Small intestine (tissue), 7 donors: Measurements from ENCODE around the gene ANKS1B. TPM values are rescaled to one million over a fixed set of nuclear protein-coding genes. Genes with fewer than 3 reads are reported as not detected.

Experiments used
- DNase-seq, 2 donors: peaks; one replicate each; pipeline versions ENCODE4 v3.0.0 to v3.0.0-alpha.2; 2013
- FAIRE-seq: peaks from 2 replicates; lab custom pipeline; 2012; peaks lifted over from hg19 to GRCh38; lab: Jason Lieb, UNC
- H3K27ac ChIP-seq, 3 donors: one replicate each; pipeline ENCODE4 v1.5.1; 2013; ENCODE audit warnings: low read length in 2 of 3, mild to moderate bottlenecking in 2 of 3, control low read depth in 1 of 3, inconsistent platforms in 1 of 3, low read depth in 1 of 3, moderate library complexity in 1 of 3
- H3K27me3 ChIP-seq, 3 donors: one replicate each; pipeline ENCODE4 v1.6.1; 2013; ENCODE audit warnings: low read length in 3 of 3, inconsistent platforms in 1 of 3; ENCODE audit not compliant: control insufficient read depth in 3 of 3, insufficient read depth in 3 of 3
- H3K36me3 ChIP-seq, 3 donors: one replicate each; pipeline ENCODE4 v1.6.1; 2013; ENCODE audit warnings: low read length in 3 of 3, inconsistent platforms in 1 of 3, low read depth in 1 of 3, mild to moderate bottlenecking in 1 of 3, moderate library complexity in 1 of 3; ENCODE audit not compliant: control insufficient read depth in 3 of 3, insufficient read depth in 2 of 3
- H3K4me1 ChIP-seq, 3 donors: one replicate each; pipeline ENCODE4 v1.6.1; 2013; ENCODE audit warnings: low read length in 2 of 3, inconsistent platforms in 1 of 3, low read depth in 1 of 3, mild to moderate bottlenecking in 1 of 3, moderate library complexity in 1 of 3; ENCODE audit not compliant: control insufficient read depth in 3 of 3, insufficient read depth in 2 of 3
- H3K4me3 ChIP-seq, 3 donors: one replicate each; pipeline ENCODE4 v1.5.1; 2013; ENCODE audit warnings: low read length in 3 of 3, control low read depth in 1 of 3, inconsistent platforms in 1 of 3, low read depth in 1 of 3, mild to moderate bottlenecking in 1 of 3, moderate library complexity in 1 of 3
- H3K9me3 ChIP-seq, 2 donors: one replicate each; pipeline ENCODE4 v1.6.1; 2013; ENCODE audit warnings: low read depth in 1 of 2, low read length in 1 of 2; ENCODE audit not compliant: control insufficient read depth in 2 of 2, insufficient read depth in 1 of 2
- WGBS, 3 donors: extraction: QIAGEN DNeasy Blood & Tissue Kit; methylation state at CpG; one replicate each; pipeline ENCODE4 v1.1.7; 2013; 5-methylcytosine and 5-hydroxymethylcytosine counted together
- polyA plus RNA-seq, 4 donors: library from polyadenylated mRNA; stranded (reverse) in 3 of 4; unstranded in 1 of 4; fragments of 200-250 nt in 3 of 4; fragments of 120-200 nt in 1 of 4; gene quantifications; one replicate each; pipeline versions ENCODE4 v1.2.1 to v1.2.3, GENCODE V29; 2013
- donor health status: healthy with polysubstance abuse.
- donor health status: control.
- donor health status: control.
- donor health status: Bipolar disorder and iron deficiency.
- donor health status: healthy.

Gene ANKS1B
- polyA plus RNA-seq, 4 donors, result 0.44 to 0.72 TPM; not detected in 2

GRCh38 chr12:99213047-99213446, 771.7 kb downstream of the ANKS1B start:
- H3K27ac ChIP-seq, result no peak overlapping the region
- no peak overlapping the region for H3K4me3 ChIP-seq
- H3K9me3 ChIP-seq, result peaks cover 0 to 19% of the 10 kb centered on the region in 2 donors
- no peaks in the 10 kb centered on the region for H3K4me1 ChIP-seq
- no peak for FAIRE-seq
- WGBS, 3 donors, result 65 to 76% (median 67%) methylated on average over 5 of the region's 5 CpGs
- no peaks in the 10 kb centered on the region for H3K27me3 ChIP-seq
- H3K36me3 ChIP-seq, result no peaks in the 10 kb centered on the region
- no peak for DNase-seq

GRCh38 chr12:99212275-99212674, 772.5 kb downstream of the ANKS1B start:
- WGBS, 3 donors, result 31 to 55% (median 32%) methylated on average over 2 of the region's 2 CpGs
- DNase-seq (no peak), FAIRE-seq (no peak)
- H3K4me1 ChIP-seq, result no peaks in the 10 kb centered on the region
- H3K27ac ChIP-seq, result no peak overlapping the region
- H3K4me3 ChIP-seq, result no peak overlapping the region
- H3K9me3 ChIP-seq, result peaks cover 0 to 19% of the 10 kb centered on the region in 2 donors
- no peaks in the 10 kb centered on the region for H3K27me3 ChIP-seq
- no peaks in the 10 kb centered on the region for H3K36me3 ChIP-seq

DNA sequence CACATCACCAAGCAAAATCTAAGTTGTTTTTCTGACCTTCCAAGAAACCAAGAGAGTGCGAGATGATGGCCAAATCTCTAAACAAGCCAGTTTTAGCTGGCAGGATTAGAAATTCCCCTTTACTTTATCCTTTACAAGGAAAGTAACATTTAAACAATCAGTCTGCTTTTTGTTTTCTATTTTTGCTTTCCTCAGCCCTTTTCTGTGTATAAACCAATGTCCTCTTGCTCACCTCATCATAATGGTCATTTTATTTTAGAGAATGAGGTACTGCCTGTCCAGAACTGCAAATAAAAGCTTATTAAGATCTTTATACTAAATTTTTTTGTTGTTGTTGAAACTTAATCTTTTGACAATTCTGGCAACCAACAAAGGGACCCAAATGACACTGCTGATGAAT, 779.6 kb downstream of the ANKS1B start:
- Histone ChIP-seq H3K9me3 (no peaks in the 10 kb centered on the region), H3K27me3 (no peaks in the 10 kb centered on the region), H3K36me3 (no peaks in the 10 kb centered on the region), H3K4me1 (no peaks in the 10 kb centered on the region), H3K27ac (no peak overlapping the region), H3K4me3 (no peak overlapping the region)
- WGBS, 3 donors, result 86 to 91% (median 87%) methylated on average over 1 of the region's 1 CpG
- DNase-seq (no peak), FAIRE-seq (no peak)

DNA sequence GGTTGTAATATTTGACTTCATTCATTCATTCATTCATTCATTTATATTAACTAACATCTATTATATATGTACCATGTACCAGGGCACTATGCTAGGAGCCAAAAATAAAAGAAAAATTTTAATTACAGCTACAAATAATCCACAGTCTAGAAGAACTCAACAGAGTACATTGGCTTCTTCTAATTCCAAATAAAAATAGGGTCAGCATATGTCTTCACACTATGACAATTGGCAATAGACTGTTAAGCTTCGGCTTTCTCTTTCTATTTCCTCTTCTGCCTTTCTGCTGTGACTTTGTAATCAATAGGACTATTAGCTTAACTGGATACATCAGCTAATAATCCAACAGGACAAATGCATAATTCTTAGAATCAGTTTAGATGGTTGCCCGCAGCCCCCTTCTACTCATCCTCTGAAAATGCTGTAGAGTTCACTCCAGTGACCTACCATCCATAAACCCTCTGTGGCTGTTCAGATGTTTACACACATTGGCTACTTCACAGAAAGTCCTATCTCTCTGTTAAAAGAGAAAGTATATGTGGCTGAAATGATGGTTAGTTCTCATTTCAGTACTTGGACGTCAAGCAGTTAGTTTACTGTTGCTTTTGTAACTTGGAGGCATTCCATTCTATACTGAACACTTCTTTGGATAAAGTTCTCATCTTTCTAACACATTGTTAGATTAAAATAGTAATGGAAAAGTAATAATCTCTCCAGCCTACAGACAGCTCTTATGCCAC, 782.7 kb downstream of the ANKS1B start:
- Histone ChIP-seq H3K27me3 (no peaks in the 10 kb centered on the region), H3K9me3 (no peaks in the 10 kb centered on the region), H3K4me1 (no peaks in the 10 kb centered on the region), H3K36me3 (no peaks in the 10 kb centered on the region), H3K4me3 (no peak overlapping the region), H3K27ac (no peak overlapping the region)
- 77 to 80% (median 78%) methylated on average over 3 of the region's 3 CpGs for WGBS, 3 donors
- no peak for FAIRE-seq
- DNase-seq, result no peak

DNA sequence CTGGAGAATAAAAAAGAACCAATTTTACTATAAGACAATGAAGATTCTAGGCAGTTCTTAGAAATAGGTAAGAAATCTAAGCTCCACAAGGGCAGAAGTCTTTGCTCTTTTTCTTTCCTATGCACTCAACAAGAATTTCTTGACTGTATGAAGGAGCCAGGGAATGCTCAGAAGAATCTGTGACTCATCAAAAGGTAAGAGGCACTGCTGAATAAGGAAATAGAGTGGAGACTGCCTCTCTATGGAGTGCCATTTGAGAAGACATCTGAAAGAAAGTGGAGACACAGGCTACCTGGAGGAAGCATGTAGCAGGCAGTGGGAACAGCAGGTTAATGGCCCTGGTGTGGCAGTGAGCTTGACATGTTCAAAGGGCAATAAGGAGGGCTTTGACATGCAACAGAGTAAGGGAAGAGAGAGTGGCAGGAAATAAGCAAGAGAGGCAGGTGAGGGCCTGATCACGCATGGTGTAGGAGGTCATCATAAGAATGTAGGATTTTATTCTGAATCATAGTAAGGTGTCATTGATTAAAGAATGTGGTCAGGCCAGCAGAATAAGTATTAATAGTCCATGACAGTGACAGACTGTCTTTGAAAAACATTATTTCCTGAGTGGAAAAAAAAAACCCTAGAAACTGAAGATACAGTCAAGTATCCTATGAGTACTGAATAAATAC, 783.9 kb downstream of the ANKS1B start:
- no peaks in the 10 kb centered on the region for H3K36me3 ChIP-seq
- no peaks in the 10 kb centered on the region for H3K4me1 ChIP-seq
- no peaks in the 10 kb centered on the region for H3K9me3 ChIP-seq
- no peak for FAIRE-seq
- no peak for DNase-seq
- WGBS, 3 donors, result 13 to 39% (median 28%) methylated on average over 1 of the region's 1 CpG
- H3K27ac ChIP-seq, result no peak overlapping the region
- H3K4me3 ChIP-seq, result no peak overlapping the region
- H3K27me3 ChIP-seq, result no peaks in the 10 kb centered on the region

DNA sequence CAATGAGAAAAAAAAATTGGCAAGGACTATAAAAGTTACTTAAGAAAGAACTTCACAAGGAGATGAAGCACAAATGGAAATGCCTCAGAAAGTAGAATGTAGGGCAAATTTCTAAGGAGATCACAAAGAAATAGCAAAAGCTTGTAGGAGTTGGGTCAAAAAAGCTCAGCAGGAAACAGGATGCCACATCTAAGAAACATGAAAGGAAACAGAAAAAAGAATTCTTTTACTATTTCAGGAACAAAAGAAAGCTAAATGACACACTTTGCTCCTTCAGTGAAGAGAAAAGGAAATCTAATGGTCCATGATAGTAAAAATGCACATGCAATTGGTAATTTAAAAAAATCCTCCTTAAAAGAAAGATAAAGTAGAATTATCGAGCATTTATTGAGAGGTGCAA, 789.3 kb downstream of the ANKS1B start:
- no peak for FAIRE-seq
- Histone ChIP-seq H3K27ac (no peak overlapping the region), H3K27me3 (no peaks in the 10 kb centered on the region), H3K9me3 (no peaks in the 10 kb centered on the region), H3K4me3 (no peak overlapping the region), H3K36me3 (no peaks in the 10 kb centered on the region), H3K4me1 (no peaks in the 10 kb centered on the region)
- 43 to 82% (median 49%) methylated on average over 1 of the region's 1 CpG for WGBS, 3 donors
- DNase-seq, result no peak

DNA sequence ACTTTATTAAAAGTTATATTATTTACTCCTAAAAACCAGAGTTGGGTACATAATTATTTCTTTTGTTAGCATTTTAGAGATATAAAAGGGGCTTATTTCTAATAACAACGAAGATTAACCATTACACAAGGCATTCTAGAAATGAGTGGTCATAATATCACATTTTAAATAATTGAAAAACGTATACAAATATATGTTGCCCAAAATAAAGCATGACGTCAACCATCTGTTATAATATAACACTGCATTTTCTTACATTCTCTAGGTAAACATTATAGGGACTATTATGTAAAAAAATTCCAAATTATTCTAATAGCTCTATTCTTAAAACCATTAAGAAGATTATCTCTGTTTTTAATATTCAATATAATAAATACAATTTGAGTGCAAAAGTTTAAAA, 792.2 kb downstream of the ANKS1B start:
- Histone ChIP-seq H3K9me3 (no peaks in the 10 kb centered on the region), H3K4me1 (no peaks in the 10 kb centered on the region), H3K27ac (no peak overlapping the region), H3K27me3 (no peaks in the 10 kb centered on the region), H3K36me3 (no peaks in the 10 kb centered on the region), H3K4me3 (no peak overlapping the region)
- 56 to 61% (median 59%) methylated on average over 3 of the region's 3 CpGs for WGBS, 3 donors
- no peak for DNase-seq
- FAIRE-seq, result no peak

DNA sequence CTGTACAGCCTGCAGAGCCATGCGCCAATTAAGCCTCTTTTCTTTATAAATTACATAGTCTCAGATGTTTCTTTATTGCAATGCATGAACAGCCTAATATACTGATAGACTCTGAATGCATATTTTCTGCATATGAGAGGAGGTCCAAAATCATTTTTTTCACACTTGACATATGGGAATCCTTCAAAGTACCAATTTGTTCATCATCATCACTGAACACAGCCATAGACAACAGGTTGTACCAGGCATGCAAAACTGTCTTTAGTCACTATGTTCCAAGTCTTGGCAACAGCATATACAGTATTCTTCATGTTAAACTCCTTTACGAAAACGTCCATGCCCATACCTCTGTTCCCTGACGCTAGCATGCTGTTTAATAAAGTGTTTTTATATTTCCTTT, 807.9 kb downstream of the ANKS1B start:
- WGBS, 3 donors, result 76 to 86% (median 81%) methylated on average over 4 of the region's 4 CpGs
- Histone ChIP-seq H3K27me3 (no peaks in the 10 kb centered on the region), H3K4me3 (no peak overlapping the region), H3K27ac (no peak overlapping the region), H3K36me3 (no peaks in the 10 kb centered on the region), H3K4me1 (no peaks in the 10 kb centered on the region), H3K9me3 (no peaks in the 10 kb centered on the region)
- FAIRE-seq, result no peak
- no peak for DNase-seq
